GM18508 (cell line): ENCODE measurements around the gene RRBP1.
"Not testable (repeated sequence)": the region's sequence is repeated elsewhere in the genome, so short reads cannot be mapped to it uniquely, and the experiment has no call there.

Source experiments
- ATAC-seq: cut with Tn5 transposase; IDR thresholded peaks from one replicate; pipeline ENCODE4 v1.9.1; 2021; ENCODE audit warnings: moderate number of reproducible peaks; ENCODE audit not compliant: insufficient read depth, unreplicated experiment

Gene RRBP1

DNA sequence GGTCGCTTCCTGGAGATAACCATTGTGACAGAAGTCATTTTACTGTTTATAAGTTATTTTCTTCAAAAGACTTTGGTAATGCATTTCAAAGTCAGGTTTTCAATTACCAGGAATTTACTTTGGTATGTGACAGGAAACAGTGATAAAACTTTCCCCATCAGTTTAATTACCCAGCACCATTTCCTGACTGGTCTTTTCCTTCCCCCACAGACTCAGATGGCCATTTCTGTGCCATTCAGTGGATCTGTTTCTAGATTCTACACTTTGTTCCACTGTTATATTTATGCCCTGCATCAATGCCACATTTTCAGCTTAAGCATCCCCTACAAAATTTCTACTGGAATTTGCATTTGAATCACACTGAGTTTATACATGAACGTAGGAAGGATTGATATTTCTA is 16.3 kb downstream of the RRBP1 start:
- ATAC-seq, result no peak

DNA sequence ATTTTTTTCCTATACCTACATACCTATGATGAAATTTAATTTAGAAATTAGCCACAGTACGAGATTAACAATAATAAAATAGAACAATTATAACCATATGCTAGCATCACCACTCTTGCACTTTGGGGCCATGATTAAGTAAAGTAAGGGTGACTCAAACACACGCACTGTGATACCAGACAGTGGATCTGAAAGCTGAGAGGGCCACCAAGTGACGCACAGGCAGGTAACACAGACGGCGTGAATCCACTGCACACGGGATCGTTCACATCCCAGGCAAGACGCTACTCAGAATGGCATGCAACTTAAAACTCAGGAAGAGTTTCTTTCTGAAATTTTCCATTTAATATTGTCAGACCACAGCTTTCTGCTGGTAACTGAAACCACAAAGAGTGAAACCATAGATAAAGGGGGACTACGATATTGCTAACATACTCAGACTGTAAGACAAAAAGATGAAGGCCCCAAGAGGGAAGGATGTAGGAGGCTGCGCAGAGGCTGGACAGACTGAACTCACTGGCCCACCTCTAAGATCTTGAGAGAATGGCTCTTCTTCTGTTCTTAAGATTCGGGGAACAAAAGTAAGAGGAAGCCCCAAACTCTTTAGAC is 17.9 kb downstream of the RRBP1 start:
- ATAC-seq, result no peak

DNA sequence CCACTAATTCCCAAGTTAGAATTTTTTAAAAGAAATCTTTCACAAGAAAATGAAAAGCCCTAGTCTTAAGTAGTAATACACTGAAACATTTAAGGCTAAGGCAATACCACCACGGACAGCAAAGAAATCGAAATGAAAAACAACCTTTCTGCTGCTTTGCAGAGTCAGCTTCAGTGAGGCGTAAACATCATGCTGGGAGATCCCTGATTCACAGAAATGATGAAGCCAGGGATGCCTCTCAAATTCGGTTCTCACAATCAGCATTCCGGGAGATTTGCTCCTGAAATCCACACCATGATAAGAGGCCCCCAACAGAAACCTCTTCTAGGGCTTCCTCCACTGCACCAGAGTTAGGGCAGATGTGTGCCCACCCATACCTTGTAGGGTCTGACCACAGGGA is 18.6 kb downstream of the RRBP1 start:
- no peak for ATAC-seq

DNA sequence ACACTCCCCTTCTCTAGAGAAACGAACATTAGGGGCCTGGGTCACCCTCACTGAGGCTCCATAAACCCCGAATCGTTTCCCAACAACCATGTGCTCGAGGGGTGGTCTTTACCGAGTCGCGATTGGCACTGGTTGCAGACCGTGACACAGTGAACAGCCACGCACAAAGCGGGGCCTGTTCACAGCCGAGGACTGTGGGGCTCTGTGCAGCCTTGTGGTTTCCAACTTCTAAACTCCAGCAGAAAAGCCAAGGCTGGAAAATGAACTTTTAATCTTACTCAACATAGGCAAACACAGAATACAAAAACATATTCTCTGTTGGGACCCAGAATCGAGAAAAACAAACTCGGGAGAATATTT is 19.0 kb downstream of the RRBP1 start:
- ATAC-seq, result no peak

DNA sequence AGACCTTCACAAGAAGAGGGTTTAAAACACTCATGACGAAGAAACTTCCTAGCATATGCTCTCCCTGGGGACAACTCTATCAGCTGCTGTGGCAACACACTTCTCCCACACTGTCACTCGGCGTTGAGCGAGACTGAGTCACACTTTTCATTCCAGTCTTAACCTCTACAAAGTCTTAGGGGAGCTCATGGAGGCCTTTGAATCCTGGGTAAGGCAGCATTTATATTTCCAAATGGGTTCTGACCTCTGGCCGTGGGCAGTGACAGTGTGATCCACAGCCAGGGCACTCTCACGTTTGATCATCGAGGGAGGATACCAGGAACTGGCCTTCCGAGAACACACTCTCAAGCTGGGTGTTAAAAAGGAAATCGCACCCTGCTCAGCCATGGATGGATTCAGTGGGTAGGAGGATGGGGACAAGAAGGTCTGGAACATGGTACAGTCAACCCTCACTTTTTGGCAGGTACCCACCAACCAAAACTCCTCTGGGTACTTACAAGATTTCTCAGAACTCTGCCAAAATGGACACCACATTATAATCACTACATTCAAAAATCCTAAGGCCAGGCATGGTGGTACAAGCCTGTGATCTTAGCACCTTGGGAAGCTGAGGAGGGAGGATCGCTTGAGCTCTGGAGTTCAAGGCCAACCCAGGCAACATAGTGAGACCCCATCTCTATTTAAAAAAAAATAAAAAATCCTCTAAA is 19.6 kb downstream of the RRBP1 start:
- no peak for ATAC-seq

DNA sequence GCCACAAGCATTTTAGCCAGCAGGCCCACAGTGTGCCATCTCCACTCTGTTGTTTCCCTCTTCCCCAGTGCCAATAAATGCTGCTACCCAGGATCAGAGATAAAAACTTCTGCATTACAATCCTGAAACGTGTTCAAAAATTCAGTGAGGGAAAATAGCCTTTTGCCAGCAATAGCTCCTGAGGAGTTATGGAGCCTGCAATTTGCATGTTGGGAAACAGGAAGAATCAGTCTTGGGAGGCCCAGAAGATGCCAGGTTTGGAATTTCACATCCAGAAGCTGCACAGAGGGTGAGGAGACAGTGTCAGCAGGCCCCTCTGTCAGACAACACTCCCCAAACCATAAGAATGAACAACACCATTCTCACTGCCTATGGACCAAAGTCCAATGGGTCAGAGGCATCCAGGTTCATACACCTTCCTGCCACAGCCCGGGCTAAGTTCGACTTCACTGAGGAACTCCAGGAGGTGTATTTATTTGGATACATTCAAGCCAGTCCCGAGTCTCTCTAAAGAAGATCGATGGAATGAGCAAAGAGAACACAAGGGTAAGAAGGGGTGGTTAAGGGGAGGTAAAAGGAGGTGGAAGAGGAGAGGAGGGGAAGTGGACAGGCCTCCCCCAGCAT is 20.8 kb downstream of the RRBP1 start:
- no peak for ATAC-seq

DNA sequence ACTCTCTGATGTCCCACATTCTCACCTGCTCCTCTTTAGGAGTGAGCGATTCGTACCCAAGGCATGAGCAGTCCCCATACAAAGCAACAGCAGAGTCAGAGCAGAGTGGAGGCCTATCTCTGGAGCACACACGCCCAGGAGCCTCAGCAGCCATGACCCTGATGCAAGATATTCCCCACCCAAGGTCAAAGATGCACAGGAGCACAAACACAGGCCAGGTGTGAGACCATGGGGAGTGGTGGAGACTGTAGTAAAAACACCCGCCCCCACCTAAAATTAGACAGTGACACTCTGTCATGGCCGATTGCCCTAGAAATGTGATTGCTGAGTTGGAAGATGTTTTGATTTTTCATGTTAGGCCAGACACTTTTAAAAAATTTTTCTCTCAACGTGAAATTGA is 21.4 kb downstream of the RRBP1 start:
- ATAC-seq, result no peak

DNA sequence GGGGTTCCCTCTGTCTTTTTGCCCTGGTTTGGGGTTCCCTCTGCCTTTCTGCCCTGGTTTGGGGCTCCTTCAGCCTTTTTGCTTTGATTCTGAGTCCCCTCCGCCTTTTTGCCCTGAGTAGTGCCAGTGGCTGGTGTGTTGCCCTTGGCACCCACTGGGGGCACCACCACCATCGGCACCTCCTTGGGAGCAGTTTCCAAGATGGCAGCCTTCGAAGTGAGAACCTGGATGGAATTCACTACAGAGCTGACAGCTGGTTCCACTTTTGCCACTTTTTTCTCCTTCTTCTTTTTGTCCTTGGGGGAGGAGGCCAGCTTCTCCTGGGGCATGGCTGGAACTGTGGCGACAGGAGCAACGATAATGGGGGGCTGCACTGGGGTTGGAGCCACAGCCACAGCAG is 22.2 kb downstream of the RRBP1 start:
- ATAC-seq, result no peak

DNA sequence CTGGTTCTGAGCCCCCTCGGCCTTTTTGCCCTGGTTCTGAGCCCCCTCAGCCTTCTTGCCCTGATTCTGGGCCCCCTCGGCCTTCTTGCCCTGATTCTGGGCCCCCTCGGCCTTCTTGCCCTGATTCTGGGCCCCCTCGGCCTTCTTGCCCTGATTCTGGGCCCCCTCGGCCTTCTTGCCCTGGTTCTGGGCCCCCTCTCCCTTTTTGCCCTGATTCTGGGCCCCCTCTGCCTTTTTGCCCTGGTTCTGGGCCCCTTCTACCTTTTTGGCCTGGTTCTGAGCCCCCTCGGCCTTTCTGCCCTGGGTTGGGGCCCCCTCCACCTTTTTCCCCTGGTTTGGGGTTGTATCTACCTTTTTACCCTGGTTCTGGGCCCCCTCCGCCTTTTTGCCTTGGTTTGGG is 22.7 kb downstream of the RRBP1 start:
- not testable (repeated sequence) for ATAC-seq

DNA sequence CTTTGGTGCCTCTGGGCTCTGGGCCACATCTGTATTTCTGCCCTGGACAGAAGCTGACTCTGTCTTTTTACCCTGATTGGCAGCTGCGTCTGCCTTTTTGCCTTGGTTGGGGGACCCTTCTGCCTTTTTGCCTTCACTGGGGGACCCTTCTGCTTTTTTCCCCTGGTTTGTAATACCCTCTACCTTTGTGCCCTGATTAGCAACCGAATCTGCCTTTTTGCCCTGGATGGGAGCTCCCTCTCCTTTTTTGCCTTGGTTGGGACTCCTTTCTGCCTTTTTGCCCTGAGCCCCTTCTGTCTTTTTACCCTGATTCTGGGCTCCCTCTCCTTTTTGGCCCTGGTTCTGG is 23.4 kb downstream of the RRBP1 start:
- ATAC-seq, result no peak

DNA sequence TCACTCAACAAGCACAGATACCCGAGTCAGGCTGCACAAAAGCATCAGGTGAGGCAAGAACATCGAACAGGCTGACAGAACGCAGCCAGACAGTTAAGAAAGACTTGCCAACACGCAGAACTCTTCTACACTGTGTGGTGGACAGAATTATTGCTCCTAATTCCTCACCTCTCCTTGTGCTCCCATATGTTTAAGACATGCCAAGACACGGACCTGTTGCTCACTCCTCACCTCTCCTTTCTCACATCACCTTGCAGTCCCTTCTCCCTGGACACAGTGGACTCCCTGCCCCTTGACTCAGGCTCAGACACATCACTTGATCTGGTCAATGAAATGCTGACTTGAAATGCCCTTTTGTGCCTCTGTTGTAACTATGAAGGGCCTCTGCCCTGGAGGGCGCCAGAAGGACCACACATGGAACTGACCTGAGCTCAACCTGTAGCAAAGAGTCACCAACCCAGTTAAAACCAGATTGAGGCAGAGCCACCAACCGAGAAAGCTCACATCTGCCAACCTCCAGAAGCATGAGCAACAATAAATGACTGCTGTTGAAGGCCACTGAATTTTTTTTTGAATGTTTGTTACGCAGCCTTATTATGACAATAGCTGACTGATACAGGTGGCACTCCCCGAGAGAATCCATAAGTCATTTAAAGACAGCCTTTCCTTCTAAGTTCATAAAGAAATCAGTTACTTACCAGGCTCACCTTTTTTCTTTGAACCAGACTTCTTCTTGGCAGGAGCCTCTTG is 24.0 kb downstream of the RRBP1 start:
- no peak for ATAC-seq

DNA sequence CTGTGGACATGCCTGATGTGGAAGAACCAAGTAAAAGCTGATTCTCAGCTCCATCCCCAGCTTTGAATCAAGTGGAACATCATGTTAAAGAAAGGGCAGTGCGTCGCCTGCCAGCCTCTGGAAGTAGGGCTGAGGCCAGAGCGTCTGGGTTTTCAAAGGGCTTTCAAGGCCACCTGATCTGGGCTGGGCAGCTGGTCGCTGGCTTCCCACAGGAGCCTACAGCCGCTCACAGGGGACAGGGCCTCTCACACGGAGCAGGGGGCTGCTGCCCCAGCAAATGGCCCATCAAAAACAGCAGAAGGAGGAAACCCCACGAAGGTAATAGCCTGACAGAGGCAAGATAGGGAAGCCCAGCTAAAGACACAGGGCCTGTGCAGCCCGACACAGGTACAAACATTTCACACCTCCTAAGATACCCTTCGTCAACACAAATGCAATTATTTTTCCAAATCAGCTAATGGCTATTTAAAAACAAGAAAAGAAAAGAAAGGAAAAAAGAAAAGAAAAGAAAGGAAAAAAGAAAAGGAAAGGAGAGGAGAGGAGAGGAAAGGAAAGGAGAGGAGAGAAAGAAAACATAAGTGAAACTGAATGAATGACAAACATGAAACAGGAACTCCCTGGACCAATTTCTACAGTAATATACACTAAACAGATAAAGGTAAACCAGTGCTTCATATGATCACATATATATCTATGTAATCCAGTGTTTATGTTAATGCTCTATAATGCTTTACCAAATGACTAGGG is 24.8 kb downstream of the RRBP1 start:
- no peak for ATAC-seq

DNA sequence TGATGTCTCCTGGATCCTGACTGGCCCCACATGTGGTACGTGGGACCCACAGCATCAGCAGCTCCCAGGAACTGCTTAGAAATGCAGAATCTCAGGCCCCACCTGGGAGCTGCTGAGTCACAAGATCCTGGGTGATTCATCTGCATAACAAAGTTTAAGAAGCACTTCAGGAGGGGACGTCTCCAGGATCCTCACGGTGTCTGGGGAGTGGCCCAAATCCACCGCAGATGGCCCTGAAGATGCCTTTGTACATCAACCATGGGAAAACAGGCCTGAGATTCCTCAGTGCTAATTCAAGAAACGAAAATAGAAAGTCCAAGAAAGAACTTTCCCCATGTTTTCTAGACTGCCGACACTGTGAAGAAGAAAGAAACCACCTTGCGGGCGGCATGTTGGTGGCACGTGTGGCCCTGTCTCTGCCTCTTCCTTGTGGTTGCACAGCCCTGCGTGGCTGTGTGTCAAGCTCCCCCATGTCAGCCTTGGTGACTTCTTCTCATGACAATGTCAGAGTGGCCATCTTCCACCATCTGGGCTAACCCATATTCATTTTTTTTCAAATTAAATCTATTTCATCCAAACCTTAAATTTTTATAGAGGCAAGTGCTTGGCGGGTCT is 26.1 kb downstream of the RRBP1 start:
- ATAC-seq, result no peak

DNA sequence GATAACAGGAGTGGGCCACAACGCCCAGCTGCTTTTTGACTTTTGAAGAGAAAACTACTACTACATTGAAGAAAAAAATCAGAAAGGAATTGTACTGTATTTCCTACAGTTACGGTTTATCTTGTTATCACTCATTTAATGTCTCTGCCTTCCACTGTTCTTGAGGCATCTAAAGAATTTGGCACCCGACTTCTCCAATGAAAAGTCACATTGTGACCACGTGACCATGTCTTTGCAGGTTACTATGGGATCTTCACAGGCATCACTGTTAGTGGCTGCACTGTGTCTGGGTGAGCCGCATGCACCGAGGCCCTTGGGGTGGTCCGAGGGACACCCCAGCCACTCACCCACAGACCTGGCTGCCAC is 26.8 kb downstream of the RRBP1 start:
- no peak for ATAC-seq

DNA sequence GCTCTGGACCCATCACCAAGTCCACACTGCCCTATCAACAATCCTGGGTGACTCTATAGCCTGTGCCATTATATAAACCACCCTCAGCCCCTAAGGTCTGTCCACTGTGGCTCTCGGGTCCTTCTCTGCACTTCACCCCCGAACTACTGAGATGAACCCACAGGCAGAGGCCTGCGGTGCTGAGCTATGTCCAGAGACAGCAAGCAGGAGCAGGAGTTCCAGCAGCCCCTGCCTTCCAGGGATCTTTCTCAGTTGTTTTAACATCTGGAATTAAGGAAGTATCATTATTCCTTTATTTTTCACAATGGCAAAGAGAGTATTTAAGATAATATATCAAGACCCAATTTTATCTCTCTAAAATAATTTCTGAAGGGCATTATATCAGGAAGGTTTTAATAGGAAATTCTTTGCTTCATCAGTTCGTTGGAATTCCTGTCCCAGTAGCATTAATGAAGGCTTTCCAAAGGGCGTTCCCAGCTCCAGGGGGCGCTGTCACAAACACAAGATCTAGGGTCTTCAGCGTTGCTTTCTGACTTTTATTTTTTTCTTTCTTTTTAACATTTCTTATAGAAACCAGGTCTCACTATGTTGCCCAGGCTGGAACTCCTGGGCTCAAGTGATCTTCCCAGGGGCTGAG is 27.3 kb downstream of the RRBP1 start:
- ATAC-seq, result no peak

DNA sequence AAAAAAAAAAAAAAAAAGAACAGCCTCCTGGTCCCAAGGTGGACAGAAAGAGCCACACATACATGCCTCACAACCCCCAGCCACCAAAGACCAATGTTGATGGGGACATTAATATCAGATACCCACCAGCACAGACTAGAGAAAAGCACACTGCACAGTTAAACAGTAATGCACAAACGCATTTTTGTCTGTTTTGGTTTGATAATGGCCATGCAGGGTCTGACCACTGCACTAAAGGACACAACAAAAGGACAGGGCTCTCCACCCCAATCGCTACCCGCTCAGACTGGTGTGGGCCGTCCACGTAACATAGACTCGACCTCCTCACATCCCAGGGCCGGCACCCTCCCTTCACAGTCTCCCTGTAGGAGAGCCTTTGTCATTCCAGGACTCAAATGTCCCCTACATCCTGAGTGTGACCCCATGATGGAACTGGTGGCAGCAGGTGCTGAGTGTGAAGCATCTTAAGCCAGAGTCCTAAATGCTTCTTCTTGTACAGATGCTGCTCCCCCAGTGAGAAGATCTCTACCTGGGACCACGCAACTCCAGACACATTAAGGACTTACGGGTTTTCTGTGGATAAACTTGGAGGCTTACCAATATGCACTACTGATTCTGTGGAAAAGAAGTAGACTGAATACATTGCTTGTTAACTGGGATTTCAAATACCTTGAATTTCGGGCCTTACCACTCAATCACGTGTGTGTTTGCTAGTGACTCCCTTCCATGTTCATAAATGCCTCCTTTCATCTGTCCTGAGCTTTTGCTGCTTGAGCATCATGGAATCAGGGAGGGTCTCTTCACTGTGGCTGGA is 28.0 kb downstream of the RRBP1 start:
- ATAC-seq, result no peak

DNA sequence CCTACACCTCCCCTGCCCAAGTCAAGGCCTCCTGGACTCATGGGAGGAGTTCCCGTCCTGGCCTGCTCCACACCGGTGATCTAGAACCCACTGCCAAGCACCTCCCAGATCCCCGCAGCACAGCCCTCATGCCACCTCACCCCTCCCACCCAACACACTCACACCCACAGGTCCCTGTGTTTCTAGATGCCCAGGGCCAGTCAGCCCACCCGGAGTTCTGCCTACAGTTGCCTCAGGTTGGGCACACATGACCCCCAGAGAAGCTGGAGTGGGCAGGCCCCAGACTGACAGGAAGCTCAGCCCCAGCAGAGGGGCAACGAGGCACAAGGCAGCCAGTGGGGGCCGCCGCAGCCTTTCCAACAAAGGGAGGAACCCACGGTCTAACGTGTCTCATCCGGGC is 29.6 kb downstream of the RRBP1 start:
- no peak for ATAC-seq

DNA sequence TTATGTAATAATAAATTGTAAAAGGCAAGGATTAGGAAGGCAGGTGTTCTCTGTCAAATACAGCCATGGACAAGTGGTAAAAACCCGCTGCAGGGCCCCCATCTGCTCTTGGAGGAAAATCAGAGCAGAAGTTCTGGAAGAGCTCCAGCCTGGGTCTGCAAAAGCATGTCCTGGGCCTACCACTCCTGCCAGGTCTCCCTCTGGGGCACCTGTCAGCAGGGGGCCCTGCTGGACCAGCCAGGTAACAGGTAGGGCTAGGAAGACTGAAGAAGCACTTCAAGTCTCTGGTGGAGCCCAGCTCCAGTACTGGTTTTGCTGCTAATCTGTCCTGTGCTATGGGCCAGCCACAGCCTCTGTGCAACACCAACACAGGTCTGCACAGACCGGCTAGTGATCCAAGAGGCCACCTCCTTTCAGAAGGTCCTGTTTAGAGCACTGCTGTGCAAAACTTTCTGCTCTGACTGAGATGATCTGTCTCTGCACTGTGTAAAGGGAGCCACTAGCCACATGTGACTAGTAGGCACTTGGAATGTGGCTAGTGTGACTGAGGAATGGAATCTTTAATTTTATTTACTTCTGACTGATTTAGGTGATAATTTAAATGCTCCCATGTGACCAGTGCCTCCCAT is 30.2 kb downstream of the RRBP1 start:
- no peak for ATAC-seq
